ENCODE measurements around the gene LSM12.
"Not testable (repeated sequence)": the region's sequence is repeated elsewhere in the genome, so short reads cannot be mapped to it uniquely, and the experiment has no call there.

LSM12 gene

DNA sequence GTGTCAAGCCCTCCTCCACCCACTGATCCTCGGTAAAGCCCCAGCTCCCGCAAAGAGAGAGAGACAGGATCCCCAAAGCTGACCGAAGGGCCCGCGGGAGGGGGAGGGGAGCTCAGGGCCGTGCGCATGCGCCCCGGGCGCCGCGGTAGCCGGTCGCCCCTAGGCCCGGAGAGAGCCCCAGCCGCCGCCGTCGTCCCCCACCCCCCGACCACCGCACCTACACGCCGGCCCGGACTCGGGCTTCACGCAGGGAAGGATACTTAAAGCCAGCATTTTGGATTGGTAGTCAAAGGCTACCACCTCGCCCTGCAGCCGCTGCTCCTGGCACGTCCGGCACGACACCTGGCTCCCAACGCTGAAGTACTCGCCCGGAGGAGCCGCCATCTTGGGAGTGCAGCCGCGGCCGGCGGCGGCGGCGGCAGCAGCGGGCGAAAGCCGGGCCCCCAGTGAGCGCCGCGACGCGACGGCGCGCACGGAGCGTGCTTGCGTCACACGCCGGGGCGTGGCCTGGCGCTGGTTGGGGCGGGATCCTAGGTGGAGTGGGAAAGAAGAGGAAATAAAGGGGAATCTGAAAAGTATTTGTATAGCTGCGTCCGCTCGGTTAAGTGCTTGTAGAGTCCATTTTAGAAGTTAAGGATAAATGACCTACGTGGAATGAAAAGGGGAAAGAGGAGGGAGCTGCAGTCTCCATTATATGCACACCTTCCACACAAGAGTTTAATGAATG, at the start of gene LSM12:
Gene LSM12 (minus strand): TSS at position 468 of the 727 bp plus-strand sequence. CDS start 84 bp downstream, at position 384.
- FAIRE-seq, result no peak

GRCh38 chr17:44115585-44116415, 49.3 kb upstream of the LSM12 start:
- no peak for FAIRE-seq

DNA sequence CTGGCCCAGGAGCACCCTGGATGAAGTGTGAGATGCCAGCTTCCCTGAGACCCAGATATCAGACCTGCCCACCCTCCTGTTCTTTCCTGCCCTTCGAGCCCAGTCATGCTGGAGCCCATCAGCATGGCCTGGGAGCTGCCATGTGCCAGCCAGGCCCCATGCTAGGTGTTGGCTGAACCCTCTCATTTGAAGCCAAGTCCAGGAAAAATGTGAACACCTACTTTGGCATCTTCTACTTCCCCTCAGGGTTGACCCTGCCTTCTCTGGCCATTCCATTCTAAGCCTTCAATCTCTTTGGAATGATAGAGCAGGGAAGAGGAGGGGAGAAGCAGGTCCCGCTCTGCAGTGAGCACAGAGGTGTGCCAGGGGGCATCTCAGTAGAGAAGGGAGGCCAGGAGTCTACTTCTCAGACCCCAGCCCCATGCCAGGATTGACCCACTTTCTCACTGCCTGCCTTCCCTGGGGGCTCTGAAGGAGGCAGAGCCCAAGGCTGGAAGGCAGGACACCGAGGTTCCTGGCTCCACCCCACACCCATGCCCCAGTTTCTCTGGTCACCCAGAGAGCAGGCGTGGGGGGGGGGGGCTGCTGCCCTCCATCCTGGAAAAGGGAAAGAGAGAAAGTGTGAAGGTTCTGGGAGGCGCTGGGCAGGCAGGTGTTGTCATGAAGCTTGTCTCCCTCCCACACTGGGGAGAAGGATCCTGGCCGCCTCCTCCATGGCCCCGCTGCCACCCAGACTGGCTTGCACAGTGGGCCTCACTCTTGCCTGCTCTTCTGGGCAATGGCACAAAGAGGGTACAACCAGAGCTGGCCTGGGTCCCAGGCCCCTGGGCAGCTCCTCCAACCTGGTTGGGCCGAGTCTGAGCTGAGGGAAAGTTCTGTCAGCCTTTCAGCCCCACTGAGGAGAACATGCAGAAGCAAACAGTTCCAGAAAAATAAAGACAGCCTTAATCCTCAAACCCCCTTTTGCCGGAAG, 47.7 kb upstream of the LSM12 start:
- no peak for FAIRE-seq

DNA sequence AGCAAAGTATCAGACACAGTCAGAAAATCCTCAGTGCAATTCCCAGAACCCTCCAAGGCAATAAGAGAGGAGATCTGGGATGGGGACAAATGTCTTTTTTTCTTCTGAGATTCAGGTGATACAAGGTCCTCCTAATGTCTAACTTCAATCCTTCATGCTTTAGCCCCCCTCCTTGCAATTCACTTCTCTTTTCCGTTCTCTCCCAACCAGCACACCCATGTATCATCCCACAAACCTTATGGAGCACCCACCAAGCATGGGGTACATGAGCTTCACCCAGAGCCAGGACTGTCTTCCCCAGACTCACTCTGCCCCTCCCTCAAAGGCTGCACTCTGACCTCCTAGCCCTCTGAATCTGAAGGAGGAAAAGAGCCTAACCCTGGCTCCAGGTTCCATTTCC, 46.9 kb upstream of the LSM12 start:
- FAIRE-seq, result no peak

DNA sequence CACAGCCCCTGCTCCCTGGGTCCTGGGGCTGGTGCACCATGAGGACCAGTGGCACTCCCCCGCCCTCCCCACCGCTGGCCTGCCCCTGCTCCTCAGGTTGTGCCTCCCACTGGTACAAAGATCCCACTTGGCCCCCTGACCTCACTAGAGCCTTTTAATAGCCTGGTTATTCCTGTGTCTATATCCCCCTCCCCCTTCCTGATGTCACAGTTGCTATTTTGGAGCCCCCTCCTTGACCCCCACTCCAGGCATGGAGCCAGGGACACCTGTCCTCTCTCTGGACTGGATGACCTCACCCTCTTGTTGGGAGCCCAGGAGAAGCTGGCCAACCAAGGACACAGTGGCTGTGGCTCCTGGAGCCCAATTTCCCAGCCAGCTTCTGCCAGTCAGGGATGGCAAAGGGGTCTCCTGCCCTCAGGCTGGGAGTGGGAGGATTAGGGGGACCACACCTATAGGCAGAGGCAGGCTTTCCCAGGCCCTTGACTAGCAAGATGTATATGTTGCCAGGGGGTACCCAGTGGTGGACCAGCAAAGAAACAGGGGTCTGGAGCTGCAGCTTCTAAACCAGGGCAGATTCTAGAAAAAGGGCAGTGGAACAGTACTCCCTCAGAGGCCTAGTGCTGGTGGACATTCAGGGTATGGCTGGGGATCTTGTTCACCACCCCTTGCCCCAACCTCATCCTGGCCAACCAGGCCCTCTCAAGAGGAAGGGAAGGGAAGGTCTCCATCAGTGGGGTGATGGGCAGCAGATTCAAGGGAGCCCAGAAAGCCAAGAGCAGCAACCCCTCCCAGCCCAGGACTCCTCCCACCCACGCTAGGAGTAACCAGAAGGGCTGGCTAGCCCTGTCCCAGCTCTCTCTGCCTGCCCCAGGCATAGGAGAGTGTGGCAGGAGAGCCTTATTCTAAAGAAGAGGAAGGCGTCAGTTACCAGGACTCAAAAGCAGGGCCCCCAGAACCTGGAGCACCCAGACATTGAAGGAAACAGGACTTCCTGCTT, 46.1 kb upstream of the LSM12 start:
- no peak for FAIRE-seq

DNA sequence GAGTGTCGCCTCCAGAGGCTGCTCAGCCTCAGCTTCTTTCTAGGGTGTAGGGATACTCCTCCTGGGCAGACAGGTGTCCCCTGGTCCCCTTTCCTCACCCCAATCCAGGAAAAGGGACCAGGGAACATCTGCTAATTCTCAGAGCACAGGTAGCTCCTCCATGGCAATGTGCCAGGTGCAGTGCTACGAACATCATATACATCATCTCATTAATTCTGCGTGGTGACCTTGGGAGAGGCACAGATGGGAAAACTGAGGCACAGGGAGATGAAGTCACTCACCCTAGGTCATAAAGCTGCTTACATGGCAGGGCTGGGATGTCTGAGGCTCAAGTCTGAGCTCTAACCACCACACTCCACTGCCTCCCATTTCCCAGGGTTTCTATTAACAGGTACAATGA, 45.3 kb upstream of the LSM12 start:
- FAIRE-seq, result no peak

GRCh38 chr17:44110823-44111633, 44.6 kb upstream of the LSM12 start:
- FAIRE-seq, result no peak

GRCh38 chr17:44110011-44110686, 43.7 kb upstream of the LSM12 start:
- no peak for FAIRE-seq

DNA sequence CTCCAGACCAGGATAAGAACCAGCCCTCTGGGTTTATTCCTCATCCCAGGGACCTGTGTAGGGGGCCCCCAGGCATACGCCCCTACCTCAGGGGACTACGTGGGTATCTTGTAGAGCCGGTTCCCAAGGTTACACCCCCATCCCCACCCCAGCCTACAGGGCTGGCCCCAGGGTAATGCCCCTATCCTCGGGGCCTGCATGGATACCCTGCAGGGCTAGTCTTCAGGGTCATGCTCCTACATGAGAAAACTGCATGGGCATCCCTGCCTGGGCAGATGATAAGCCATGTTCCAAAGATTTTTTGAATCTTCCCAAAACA, 42.8 kb upstream of the LSM12 start:
- FAIRE-seq, result no peak

- no peak for FAIRE-seq
These were observed 42.2 kb upstream of the LSM12 start for GRCh38 chr17:44108440-44109311.

DNA sequence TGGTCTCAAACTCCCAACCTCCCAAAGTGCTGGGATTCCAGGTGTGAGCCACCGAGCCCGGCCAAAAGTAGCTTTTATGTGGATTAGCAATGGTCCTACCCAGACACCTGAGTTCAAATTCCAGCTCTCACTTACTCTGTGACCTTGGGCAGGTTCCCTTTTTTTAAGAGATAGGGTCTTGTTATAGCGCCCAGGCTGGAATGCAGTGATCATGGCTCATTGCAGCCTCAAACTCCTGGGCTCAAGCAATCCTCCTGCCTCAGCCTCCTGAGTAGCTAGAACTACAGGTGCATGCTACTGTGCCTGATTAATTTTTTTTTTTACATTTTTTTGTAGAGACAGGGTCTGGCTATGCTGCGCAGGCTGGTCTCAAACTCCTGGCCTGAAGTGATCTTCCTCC, 40.3 kb upstream of the LSM12 start:
- no peak for FAIRE-seq

- no peak for FAIRE-seq
These were observed 39.5 kb upstream of the LSM12 start for GRCh38 chr17:44105941-44106340.

DNA sequence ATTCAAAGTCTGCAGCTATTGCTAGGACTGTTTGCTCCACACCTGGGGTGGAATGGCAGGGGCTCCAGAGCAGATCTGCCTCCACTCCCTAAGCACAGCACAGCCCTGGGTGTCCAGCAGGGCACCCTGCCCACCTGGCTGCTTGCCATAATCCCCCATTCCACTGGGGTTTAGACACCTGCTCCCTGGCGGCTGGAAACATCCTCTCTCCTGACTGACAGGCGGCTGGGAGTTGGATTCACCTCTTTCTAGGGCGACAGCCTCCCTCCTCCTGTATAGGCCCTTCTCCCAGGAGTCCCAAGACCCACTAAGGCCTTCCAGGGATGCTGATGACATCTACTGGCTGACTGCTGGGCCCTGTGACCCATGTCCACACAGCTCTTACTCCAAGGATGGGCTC, 39.0 kb upstream of the LSM12 start:
- FAIRE-seq, result no peak

DNA sequence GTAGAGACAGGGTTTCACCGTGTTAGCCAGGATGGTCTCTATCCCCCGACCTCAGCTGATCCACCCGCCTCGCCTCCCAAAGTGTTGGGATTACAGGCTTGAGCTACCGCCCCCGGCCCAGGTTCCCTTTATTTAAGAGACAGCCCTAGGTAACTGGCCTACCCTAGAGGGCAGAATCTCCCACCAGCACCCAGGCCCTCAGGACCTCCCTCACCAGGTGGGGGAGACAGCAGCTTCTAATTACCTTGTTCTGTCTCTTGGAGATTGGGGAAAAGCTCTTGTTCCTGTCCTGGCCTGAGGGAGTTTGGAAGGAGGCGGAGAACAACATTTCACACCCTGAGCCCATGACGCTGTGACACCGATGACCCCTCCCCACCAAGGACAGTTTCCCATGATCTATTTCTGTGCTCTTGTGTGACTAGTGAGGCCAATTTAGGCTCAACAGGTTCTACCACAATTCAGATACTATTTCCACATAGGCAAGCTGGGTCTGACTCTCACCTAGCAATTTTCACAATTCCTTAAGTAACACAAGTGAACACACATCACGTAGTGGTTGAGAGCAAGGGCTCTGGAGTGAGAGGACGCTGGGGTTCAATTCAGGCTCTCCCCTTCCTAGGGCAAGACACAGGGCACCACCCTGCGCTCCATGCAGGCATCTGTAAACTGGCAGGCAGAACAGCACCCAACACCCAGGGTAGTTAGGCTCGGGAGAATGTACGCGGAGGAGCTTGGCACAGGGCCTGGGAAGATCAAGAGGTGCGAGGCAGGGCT, 36.6 kb upstream of the LSM12 start:
- FAIRE-seq, result no peak

DNA sequence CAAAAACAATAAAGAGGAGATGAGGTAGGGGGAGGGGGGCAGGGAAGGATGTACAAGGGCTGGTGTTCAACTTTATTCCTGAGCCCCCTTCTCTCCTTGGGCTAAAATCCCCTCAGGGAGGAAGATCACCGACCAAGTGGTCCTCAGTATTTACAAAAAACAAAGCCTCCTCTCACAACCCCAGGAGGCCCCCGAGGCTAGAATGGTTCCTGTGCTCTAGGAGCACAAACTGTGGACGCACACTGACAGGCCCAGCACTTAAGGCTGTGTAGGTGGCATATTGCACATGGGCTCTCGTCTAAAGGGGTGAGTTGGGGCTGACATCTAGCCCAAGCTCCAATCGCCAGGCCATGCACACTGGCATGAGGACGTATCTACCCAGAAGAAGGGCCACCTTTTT, 35.4 kb upstream of the LSM12 start:
- not testable (repeated sequence) for FAIRE-seq

DNA sequence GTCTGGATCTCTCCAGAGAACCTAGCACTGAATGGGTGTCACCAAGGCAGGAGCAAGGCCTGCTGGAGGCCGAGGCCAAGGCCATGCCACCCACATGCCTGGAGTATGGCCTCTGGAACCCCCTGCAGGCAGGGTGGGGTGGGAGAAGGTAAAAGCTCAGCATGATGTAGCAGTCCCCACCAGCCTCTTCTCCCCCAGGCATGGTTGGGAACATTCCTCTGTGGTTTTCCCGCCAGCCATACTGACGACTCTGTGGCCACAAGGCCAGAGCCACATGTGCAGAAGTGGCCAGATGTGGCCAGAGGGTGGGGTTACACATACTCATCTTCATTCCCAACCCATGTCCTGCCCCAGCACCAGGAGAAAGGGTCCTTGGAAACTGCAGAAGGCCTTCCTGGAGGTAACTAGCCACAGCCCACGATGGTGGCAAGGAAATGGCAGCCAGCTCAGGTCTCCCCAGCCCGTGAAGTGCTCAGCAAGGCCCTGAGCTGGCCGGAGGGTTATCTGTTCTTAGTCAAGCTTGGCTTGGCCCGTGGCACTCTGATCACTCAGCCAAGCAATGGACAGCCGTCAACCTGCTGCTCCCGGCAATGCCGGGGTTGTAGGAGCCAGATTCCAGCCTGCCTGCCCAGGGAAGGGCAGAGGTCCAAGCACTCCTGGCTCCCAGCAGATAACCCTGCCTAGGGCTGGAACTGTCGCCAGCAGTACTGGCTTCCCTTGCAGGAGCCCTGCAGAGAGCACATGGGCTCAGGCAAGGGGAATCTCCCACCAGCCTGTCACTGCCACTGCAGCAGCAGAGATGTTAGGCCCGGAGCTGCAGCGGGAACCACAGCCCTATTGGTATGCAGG, 30.9 kb upstream of the LSM12 start:
- FAIRE-seq, result no peak

GRCh38 chr17:44095647-44096496, 29.4 kb upstream of the LSM12 start:
- no peak for FAIRE-seq
